H1 (cell line): ENCODE measurements around the gene KIAA1143. TPM values are rescaled to one million over a fixed set of nuclear protein-coding genes. Genes with fewer than 3 reads are reported as not detected.

Source experiments
- BCL11A ChIP-seq, 2 experiments: IDR thresholded peaks; one replicate each; pipeline ENCODE4 v1.6.1; 2011; ENCODE audit warnings: low read depth in 2 of 2, low read length in 2 of 2, mild to moderate bottlenecking in 2 of 2
- EZH2 ChIP-seq: fragments of 200-600 bp; sonication (generic); IDR thresholded peaks from 2 replicates; pipeline ENCODE4 v1.7.1; 2012; ENCODE audit warnings: low read depth, mild to moderate bottlenecking, moderate library complexity, low read length, inconsistent platforms; ENCODE audit not compliant: severe bottlenecking
- FOSL1 ChIP-seq: IDR thresholded peaks from 2 replicates; pipeline ENCODE4 v1.6.1; 2011; ENCODE audit warnings: mild to moderate bottlenecking, low read depth, low read length, moderate library complexity; ENCODE audit not compliant: insufficient read depth
- GABPA ChIP-seq: IDR thresholded peaks from 2 replicates; pipeline ENCODE4 v1.6.1; 2011; ENCODE audit warnings: mild to moderate bottlenecking, low read length, moderate library complexity, borderline replicate concordance; ENCODE audit not compliant: insufficient read depth
- KDM5A ChIP-seq: fragments of 200-600 bp; IDR thresholded peaks from 2 replicates; pipeline ENCODE4 v1.7.1; 2012; ENCODE audit warnings: mild to moderate bottlenecking, low read length, inconsistent platforms, mixed read lengths
- RBBP5 ChIP-seq: IDR thresholded peaks from 2 replicates; pipeline ENCODE4 v1.7.1; 2012; ENCODE audit warnings: low read depth, mild to moderate bottlenecking, inconsistent platforms, low read length, moderate library complexity, borderline replicate concordance
- RXRA ChIP-seq: IDR thresholded peaks from 2 replicates; pipeline ENCODE4 v1.6.1; 2011; ENCODE audit warnings: low read depth, mild to moderate bottlenecking, low read length, moderate library complexity; ENCODE audit not compliant: insufficient read depth
- SP2 ChIP-seq: IDR thresholded peaks from 2 replicates; pipeline ENCODE4 v1.6.1; 2012; ENCODE audit warnings: mild to moderate bottlenecking, low read length, inconsistent platforms
- SRF ChIP-seq: IDR thresholded peaks from 2 replicates; pipeline ENCODE4 v1.6.1; 2011; ENCODE audit warnings: mild to moderate bottlenecking, low read depth, low read length, moderate library complexity
- TAF1 ChIP-seq: IDR thresholded peaks from 2 replicates; pipeline ENCODE4 v1.6.1; 2011; ENCODE audit warnings: mild to moderate bottlenecking, low read depth, low read length
- polyA plus RNA-seq, 7 experiments: library from polyadenylated mRNA; depleted of rRNA in 3 of 7; stranded (reverse) in 5 of 7; unstranded in 2 of 7; fragments of >200 nt in 5 of 7; fragments of 200-250 nt in 2 of 7; gene quantifications; 1 replicate in 5 of 7; 2 replicates in 1 of 7; 4 replicates in 1 of 7; pipeline versions ENCODE4 v1.2.1 to v1.2.3, GENCODE V29; 2011 to 2013; ENCODE audit warnings: missing spikeins in 2 of 7, mixed read lengths in 2 of 7
- total RNA-seq: library from RNA; stranded (reverse); fragmentation: NEBNext Ultra II Directional; extraction: Animal tissue kit (Norgen Biotek cat#: 25700); gene quantifications from 2 replicates; pipeline ENCODE4 v1.2.1, GENCODE V29; 2021
- TF ChIP-seq, protein P1 (sequence below): fragments of 300-600 bp; sonication (generic); IDR thresholded peaks from 2 replicates; pipeline ENCODE4 v1.7.1; 2012; ENCODE audit warnings: low read length, moderate library complexity, mild to moderate bottlenecking, inconsistent platforms; ENCODE audit not compliant: insufficient replicate concordance

Gene KIAA1143
- total and polyA plus RNA-seq, 2 of the 8 experiments (the other 6 are each of a cell fraction or from before 2014, with no cell fraction given) = 16.2 to 67.2 TPM

DNA sequence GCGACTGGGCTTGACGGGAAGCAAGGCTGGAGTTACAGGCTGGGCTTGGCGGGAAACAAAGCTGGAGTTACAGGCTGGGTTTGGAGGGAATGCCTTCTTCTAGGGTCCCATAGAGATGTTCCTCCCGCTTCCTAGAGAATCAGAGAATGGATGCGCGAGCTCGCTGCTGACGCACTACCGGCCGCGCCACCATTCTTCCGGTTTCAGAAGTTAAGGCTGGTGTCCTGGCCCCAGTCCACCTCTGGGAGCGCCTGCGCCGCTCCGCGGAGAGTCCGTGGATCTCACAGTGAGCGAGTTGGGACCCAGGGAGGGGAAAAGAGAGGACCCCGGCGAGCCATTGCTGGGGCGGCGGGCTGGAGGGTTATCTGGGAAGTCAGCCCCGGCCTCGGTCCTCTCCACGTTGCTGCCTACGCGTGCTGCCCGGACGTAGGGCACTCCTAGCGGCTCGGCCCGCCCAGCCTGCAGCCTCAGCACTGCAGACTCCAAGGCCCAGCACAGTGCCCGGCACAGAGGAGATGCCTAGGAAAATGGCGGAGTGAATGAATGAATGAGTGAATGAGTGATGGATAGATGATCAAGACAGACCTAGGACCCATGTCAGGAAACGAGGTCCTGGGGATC lies 48.9 kb downstream of the KIAA1143 start, which contains the start of gene ZNF502 (continued):
- peak; percentile 93 for TF ChIP-seq GABPA
- peak; percentile 81 for TF ChIP-seq TAF1
- no peak for TF ChIP-seq FOSL1
- peak; percentile 44; the same call in 1 of the 2 replicates for TF ChIP-seq RBBP5
- TF ChIP-seq, protein P1, sequence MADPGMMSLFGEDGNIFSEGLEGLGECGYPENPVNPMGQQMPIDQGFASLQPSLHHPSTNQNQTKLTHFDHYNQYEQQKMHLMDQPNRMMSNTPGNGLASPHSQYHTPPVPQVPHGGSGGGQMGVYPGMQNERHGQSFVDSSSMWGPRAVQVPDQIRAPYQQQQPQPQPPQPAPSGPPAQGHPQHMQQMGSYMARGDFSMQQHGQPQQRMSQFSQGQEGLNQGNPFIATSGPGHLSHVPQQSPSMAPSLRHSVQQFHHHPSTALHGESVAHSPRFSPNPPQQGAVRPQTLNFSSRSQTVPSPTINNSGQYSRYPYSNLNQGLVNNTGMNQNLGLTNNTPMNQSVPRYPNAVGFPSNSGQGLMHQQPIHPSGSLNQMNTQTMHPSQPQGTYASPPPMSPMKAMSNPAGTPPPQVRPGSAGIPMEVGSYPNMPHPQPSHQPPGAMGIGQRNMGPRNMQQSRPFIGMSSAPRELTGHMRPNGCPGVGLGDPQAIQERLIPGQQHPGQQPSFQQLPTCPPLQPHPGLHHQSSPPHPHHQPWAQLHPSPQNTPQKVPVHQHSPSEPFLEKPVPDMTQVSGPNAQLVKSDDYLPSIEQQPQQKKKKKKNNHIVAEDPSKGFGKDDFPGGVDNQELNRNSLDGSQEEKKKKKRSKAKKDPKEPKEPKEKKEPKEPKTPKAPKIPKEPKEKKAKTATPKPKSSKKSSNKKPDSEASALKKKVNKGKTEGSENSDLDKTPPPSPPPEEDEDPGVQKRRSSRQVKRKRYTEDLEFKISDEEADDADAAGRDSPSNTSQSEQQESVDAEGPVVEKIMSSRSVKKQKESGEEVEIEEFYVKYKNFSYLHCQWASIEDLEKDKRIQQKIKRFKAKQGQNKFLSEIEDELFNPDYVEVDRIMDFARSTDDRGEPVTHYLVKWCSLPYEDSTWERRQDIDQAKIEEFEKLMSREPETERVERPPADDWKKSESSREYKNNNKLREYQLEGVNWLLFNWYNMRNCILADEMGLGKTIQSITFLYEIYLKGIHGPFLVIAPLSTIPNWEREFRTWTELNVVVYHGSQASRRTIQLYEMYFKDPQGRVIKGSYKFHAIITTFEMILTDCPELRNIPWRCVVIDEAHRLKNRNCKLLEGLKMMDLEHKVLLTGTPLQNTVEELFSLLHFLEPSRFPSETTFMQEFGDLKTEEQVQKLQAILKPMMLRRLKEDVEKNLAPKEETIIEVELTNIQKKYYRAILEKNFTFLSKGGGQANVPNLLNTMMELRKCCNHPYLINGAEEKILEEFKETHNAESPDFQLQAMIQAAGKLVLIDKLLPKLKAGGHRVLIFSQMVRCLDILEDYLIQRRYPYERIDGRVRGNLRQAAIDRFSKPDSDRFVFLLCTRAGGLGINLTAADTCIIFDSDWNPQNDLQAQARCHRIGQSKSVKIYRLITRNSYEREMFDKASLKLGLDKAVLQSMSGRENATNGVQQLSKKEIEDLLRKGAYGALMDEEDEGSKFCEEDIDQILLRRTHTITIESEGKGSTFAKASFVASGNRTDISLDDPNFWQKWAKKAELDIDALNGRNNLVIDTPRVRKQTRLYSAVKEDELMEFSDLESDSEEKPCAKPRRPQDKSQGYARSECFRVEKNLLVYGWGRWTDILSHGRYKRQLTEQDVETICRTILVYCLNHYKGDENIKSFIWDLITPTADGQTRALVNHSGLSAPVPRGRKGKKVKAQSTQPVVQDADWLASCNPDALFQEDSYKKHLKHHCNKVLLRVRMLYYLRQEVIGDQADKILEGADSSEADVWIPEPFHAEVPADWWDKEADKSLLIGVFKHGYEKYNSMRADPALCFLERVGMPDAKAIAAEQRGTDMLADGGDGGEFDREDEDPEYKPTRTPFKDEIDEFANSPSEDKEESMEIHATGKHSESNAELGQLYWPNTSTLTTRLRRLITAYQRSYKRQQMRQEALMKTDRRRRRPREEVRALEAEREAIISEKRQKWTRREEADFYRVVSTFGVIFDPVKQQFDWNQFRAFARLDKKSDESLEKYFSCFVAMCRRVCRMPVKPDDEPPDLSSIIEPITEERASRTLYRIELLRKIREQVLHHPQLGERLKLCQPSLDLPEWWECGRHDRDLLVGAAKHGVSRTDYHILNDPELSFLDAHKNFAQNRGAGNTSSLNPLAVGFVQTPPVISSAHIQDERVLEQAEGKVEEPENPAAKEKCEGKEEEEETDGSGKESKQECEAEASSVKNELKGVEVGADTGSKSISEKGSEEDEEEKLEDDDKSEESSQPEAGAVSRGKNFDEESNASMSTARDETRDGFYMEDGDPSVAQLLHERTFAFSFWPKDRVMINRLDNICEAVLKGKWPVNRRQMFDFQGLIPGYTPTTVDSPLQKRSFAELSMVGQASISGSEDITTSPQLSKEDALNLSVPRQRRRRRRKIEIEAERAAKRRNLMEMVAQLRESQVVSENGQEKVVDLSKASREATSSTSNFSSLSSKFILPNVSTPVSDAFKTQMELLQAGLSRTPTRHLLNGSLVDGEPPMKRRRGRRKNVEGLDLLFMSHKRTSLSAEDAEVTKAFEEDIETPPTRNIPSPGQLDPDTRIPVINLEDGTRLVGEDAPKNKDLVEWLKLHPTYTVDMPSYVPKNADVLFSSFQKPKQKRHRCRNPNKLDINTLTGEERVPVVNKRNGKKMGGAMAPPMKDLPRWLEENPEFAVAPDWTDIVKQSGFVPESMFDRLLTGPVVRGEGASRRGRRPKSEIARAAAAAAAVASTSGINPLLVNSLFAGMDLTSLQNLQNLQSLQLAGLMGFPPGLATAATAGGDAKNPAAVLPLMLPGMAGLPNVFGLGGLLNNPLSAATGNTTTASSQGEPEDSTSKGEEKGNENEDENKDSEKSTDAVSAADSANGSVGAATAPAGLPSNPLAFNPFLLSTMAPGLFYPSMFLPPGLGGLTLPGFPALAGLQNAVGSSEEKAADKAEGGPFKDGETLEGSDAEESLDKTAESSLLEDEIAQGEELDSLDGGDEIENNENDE = no peak
- TF ChIP-seq EZH2 = peak; percentile 32
- TF ChIP-seq RXRA = no peak
- no peak for TF ChIP-seq BCL11A (IDR thresholded peaks at IDR 0.05; ENCODE audit: low read depth in 2 of 2, low read length in 2 of 2)
- no peak for TF ChIP-seq KDM5A
- peak; percentile 93 for TF ChIP-seq SP2
- TF ChIP-seq SRF = 0 out of 2 replicates have a peak, but pooled peaks have one; percentile 68
